NOMO-1 treated with dmso at 0.1 percent for 144 hours (cell line): ENCODE measurements around the gene FAU.

Source experiments
- DNase-seq: peaks from one replicate; lab custom pipeline; 2025; ENCODE audit not compliant: unreplicated experiment; lab: John Stamatoyannopoulos, UW

The FAU gene

GRCh38 chr11:65083134-65083833 lies 38.6 kb downstream of the FAU start:
- no peak for DNase-seq

- DNase-seq: no peak
These were observed 43.1 kb downstream of the FAU start for GRCh38 chr11:65078786-65079342.

- no peak for DNase-seq
These were observed 43.8 kb downstream of the FAU start for GRCh38 chr11:65078151-65078550.

- DNase-seq: no peak
These were observed 44.5 kb downstream of the FAU start for GRCh38 chr11:65077451-65077850.

- no peak for DNase-seq
These were observed 49.3 kb downstream of the FAU start for GRCh38 chr11:65072631-65072966.

- DNase-seq: no peak
These were observed 49.9 kb downstream of the FAU start for GRCh38 chr11:65071907-65072630.
